ENCODE measurements around the gene TBXAS1. TPM values are rescaled to one million over a fixed set of nuclear protein-coding genes. Genes with fewer than 3 reads are reported as not detected.

Gene TBXAS1
- total and polyA plus RNA-seq, 2 of the 8 experiments (the other 6 are each of a cell fraction or from before 2014, with no cell fraction given) = 0.86 to 2.1 TPM

- TF ChIP-seq EGR1 (IDR thresholded peaks at IDR 0.05; ENCODE audit: borderline replicate concordance, low read depth, low read length) (no peak), JUN (IDR thresholded peaks at IDR 0.05; ENCODE audit: low read depth, low read length) (no peak), SP4 (IDR thresholded peaks at IDR 0.05; ENCODE audit: low read length) (no peak), CBX8 (IDR thresholded peaks at IDR 0.05; ENCODE audit: borderline replicate concordance, low read depth, low read length) (no peak)
These were observed 22.9 kb downstream of the TBXAS1 start (continued) for GRCh38 chr7:139851770-139852481.

Measured in H1 (cell line).